ENCODE data around the gene MGLL. TPM values are rescaled to one million over a fixed set of nuclear protein-coding genes. Genes with fewer than 3 reads are reported as not detected.

The MGLL gene
- total RNA-seq, 2 experiments from 2014 or later = 3.4 to 5.0 TPM

DNA sequence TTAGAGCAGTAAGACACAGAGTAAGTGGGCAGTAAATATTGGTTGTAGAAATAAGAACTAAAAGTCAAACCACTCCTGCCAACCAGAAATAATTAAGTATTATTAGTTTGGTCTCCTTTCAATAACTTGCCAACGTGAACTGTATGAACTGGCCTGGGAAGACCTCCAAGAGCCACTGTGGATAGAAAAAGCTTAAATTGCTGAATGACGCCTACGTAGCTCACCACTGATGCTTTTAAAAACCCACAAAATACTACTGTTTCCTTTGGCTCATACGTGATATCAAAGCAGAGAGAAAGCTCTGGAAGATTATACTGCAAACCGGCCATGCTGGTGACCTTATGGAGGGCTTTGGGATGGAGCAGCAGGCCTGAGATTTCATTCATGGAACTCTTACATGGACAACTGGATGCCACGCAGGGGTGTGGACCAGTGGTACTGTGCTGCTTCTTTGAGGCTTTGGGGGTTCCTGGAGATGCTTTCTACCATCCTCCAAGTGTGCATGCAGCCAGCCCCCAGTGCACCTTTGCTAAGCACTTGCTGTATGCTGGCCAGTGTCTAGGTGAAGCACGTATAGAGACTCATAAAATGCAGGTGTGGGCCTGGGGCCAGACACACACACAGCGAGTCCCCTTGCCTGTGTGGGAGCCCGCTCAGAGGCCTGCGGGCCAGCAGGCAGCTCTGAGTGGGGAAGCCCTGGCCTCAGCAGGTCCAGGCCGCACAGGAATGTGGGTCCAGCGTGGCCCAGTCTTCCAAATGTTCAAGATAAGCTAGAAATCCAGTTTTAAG, 82.8 kb downstream of the MGLL start:
- H3K27ac Mint-ChIP-seq = no peak overlapping the region
- no peak for DNase-seq
- H3K36me3 Mint-ChIP-seq = no peaks in the 10 kb centered on the region
- peaks cover 12% of the 10 kb centered on the region for H3K4me1 Mint-ChIP-seq
- H3K9me3 Mint-ChIP-seq (ENCODE audit: low read depth) = no peaks in the 10 kb centered on the region
- no peak overlapping the region for H3K4me3 Mint-ChIP-seq
- ATAC-seq = no peak
- CTCF ChIA-PET = interaction anchor here (1.8 to 1.9 kb wide), 2 partner anchors 21 to 52 kb away, joined by 4 to 5 read pairs; no protein-coding TSS in a partner anchor
- H3K27me3 Mint-ChIP-seq = peaks cover 16% of the 10 kb centered on the region

DNA sequence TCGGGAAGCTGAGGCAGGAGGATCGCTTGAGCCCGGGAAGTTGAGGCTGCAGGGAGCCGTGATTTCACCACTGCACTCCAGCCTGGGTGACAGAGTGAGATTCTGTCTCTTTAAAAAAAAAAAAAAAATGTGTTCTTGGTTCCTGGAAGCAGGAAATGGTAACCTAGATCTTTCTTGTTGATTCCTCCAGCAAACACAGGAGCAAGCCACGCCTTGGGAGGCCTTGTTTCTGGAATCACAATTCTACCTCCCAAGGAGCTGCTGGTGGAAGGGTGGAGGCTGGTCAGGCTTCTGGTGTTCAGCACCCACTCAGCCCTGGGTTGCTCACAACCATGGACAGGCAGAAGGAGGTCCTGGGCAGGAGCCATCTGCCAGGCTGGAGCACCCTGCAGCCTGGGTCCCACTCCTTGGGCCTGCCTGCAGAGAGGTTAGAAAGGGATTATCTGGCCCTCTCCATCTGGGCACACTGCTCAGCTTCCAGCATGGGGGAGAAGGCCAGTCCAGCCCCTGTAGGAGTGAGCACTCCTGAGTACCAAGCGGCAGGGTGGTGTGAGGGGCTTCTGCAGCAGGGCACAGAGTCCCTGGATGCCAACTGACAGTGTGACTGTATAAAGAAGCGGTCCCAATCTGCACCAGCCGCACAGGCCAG, 84.0 kb downstream of the MGLL start:
- Mint-ChIP-seq H3K4me1 (peaks cover 12% of the 10 kb centered on the region), H3K36me3 (no peaks in the 10 kb centered on the region), H3K27me3 (peaks cover 18% of the 10 kb centered on the region), H3K9me3 (ENCODE audit: low read depth) (no peaks in the 10 kb centered on the region), H3K27ac (no peak overlapping the region), H3K4me3 (no peak overlapping the region)
- DNase-seq (no peak), ATAC-seq (no peak)
- CTCF ChIA-PET = interaction anchor here (1.8 kb wide), 1 partner anchor 20 kb away, joined by 4 read pairs; no protein-coding TSS in a partner anchor

DNA sequence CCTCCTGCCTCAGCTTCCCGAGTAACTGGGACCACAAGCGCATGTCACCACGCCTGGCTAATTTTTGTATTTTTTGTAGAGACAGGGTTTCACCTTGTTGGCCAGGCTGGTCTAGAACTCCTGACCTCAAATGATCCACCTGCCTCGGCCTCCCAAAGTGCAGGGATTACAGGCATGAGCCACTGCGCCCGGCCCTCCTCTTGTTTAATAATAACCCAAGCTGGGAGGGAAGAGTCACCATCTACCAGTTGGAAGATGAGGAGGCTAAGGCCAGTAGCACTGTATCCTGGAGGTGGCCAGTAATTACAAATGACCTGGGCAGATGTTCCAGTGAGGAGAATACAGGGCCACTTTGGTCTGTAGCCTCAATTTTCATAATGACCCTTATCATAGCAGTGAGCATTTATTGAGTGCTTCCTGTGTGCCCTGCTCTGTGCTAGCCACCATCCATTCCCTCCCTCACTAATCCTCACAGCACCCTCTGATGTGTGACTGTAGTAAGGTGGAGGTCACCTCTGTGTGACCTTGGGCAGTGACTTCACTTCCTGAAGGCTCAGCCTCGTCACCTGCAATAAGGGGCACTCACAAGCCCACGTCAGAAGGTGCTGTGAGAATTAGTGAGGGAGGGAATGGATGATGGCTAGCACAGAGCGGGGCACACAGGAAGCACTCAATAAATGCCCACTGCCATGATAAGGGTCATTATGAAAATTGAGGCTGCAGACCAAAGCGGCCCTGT, 85.3 kb downstream of the MGLL start:
- Mint-ChIP-seq H3K9me3 (ENCODE audit: low read depth) (no peaks in the 10 kb centered on the region), H3K36me3 (no peaks in the 10 kb centered on the region), H3K27ac (no peak overlapping the region), H3K4me1 (peaks cover 12% of the 10 kb centered on the region), H3K4me3 (no peak overlapping the region), H3K27me3 (peaks cover 18% of the 10 kb centered on the region)
- ATAC-seq (no peak), DNase-seq (no peak)
- CTCF ChIA-PET = no interaction called here

DNA sequence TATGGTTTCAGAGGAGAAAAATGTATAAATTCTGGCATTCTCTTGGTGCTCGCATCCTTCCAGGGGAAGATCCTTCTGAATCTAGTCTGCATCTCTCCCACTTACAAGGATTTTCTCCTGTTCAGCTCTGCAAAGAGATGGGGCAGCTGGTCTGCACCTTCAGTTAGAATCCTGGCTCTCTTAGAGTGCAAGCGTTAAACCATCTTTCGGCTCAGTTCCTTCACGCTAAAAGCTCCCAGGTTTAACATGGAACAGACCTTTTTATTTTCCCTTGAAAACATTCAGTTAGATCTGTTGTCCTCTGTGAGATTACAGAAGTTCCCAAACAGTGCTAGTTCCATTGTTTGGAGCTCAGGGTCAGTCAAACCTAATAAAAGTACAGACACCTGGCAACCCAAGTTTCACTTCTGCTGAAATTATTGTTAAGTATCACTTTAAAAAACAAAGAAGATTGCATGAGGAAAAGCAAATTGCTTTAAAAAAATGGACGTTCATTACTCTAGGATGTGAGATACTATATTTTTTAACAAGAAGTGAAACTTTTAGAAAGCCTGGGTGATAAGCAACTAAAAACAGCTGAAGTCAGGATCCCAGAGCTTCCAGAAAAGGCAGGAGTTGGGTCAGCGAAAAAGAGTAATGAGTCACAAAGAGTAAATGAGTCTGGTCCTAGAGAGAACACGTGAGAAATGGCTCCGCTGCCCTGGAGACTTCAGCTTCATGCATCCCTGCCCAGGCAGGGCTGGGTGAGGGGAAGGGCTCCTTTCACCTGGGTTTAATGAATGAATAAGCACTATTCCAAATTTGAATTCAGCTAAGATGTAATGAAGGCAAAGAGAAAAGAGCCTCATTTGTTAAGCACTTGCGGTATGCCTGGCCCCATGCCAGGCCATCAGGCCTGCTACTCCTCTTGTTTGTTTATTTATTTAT, 86.3 kb downstream of the MGLL start:
- Mint-ChIP-seq H3K9me3 (ENCODE audit: low read depth) (no peaks in the 10 kb centered on the region), H3K4me3 (no peak overlapping the region), H3K27ac (no peak overlapping the region), H3K36me3 (no peaks in the 10 kb centered on the region), H3K4me1 (peaks cover 12% of the 10 kb centered on the region), H3K27me3 (peaks cover 18% of the 10 kb centered on the region)
- CTCF ChIA-PET = no interaction called here
- no peak for DNase-seq
- ATAC-seq = no peak

DNA sequence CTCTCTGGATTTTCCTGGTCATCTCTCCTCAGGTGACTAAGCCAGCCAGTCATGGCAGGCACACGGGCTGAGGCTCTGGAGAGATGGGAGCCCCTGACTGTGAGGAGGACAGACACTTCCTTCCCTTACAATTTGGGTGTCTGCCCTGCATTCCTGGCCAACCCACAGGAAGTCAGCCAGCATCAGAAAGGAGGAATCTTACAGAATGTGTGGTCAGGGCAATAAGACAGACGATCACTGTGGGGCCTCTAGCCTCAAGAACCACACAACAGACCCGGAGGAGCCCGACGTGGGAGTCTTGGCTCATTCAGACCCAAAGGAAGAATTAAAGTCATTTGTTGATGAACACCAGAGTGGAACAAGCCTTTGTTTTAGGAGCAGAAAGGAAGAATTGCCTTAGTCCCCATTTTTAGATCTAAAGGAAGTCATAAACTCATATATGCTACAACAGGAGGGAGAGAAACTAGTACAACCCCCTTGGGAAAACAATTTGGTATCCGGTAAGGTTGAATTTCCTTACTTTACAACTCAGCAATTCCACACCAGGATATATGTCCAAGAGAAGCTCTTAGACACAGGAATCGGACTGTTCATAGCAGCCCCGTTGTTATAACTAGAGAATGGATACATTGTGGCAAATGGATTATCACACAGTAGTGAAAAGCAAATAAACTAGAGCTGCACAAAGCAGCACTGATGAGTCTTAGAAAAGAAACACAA, 87.4 kb downstream of the MGLL start:
- H3K4me3 Mint-ChIP-seq = no peak overlapping the region
- H3K36me3 Mint-ChIP-seq = no peaks in the 10 kb centered on the region
- peaks cover 15% of the 10 kb centered on the region for H3K27me3 Mint-ChIP-seq
- CTCF ChIA-PET = no interaction called here
- H3K27ac Mint-ChIP-seq = no peak overlapping the region
- H3K9me3 Mint-ChIP-seq (ENCODE audit: low read depth) = no peaks in the 10 kb centered on the region
- H3K4me1 Mint-ChIP-seq = peaks cover 12% of the 10 kb centered on the region
- ATAC-seq = no peak
- DNase-seq = no peak

DNA sequence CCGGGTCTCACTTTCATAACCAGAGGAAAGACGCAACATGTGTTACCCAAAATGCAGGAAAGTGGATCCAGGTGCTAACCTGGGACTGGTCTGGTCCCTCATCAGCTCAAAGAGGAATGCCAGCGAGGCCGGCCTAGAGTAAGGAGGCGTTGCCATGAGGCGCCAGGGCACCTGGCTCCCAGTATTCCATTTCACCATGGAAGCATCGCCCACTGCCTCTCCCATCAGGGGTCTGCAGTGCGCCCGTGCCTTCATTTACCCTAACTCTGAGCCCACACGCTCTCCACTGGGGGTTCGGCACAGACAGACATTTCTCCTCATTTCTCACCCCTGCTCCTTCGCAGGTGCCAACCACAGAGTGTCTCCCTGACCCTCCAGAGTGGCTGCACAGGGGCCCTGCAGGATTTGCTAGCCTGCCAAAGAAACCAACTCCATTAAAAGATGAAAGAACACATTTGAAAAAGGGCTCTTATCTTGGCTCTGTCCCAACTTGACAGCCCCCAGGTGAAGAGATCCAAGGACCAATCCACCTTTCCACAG, 88.1 kb downstream of the MGLL start:
- ATAC-seq (no peak), DNase-seq (no peak)
- Mint-ChIP-seq H3K27me3 (peaks cover 15% of the 10 kb centered on the region), H3K4me3 (no peak overlapping the region), H3K9me3 (ENCODE audit: low read depth) (no peaks in the 10 kb centered on the region), H3K27ac (no peak overlapping the region), H3K4me1 (peaks cover 12% of the 10 kb centered on the region), H3K36me3 (no peaks in the 10 kb centered on the region)
- CTCF ChIA-PET = no interaction called here

DNA sequence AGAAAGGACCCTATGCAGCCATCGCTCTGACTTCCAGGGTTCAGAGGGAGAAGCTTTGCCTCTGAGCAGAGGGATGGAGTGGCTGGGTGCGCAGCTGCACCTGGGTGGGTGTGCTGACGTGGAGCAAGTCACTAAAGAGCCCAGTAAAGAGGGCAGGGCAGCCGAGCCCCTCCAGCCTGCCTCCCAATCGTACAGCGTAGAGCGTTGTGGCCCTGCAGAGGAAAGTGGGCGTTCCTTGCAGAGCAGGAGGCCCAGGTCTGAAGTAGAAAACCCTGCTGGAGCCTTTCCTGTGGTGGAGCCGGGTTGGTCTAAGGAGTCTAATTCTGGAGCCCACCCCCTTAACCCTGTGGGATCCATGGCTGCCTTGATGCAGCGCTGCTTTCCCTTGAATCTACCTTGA, 88.5 kb downstream of the MGLL start:
- Mint-ChIP-seq H3K4me1 (peaks cover 12% of the 10 kb centered on the region), H3K4me3 (no peak overlapping the region), H3K9me3 (ENCODE audit: low read depth) (no peaks in the 10 kb centered on the region), H3K27ac (no peak overlapping the region), H3K36me3 (no peaks in the 10 kb centered on the region), H3K27me3 (peaks cover 15% of the 10 kb centered on the region)
- DNase-seq (no peak), ATAC-seq (no peak)
- CTCF ChIA-PET = no interaction called here

DNA sequence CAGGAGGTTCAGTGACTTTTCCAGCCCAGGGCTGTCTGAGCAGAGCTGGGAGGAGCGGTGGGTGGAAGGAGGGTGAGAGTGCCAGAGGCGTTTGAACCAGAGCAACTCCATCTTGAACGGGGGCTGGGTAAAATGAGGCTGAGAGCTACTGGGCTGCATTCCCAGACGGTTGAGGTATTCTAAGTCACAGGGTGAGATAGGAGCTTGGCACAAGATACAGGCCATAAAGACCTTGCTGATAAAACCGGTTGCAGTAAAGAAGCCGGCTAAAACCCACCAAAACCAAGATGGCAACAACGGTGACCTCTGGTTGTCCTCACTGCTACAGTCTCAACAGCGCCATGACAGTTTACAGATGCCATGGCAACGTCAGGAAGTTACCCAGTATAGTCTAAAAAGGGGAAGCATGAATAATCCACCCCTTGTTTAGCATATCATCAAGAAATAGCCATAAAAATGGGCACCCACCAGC, 89.4 kb downstream of the MGLL start:
- H3K4me3 Mint-ChIP-seq = no peak overlapping the region

DNA sequence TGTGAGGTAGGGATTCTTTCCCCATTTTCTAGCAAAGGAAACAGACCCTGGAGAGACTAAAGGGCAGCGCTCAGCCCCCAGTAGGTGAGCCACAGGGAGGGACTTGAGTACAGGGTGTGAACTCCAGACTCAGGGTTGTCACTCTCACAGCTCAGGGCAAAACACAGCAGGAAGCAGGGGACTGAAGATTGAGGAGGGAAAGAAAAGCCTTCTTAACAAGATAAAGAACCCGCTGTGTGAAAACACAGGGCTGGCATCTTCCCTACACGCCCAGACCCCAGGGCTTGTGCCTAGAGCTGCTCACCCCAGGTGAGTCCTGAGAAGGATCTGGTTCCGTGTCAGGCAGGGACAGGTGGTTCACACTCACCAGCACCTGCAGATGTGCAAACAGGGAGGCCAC, 90.0 kb downstream of the MGLL start:
- H3K4me3 Mint-ChIP-seq = no peak overlapping the region
- H3K4me1 Mint-ChIP-seq = peaks cover 6% of the 10 kb centered on the region
- H3K27ac Mint-ChIP-seq = no peak overlapping the region
- peaks cover 15% of the 10 kb centered on the region for H3K27me3 Mint-ChIP-seq
- H3K36me3 Mint-ChIP-seq = no peaks in the 10 kb centered on the region
- DNase-seq (no peak), ATAC-seq (no peak)
- CTCF ChIA-PET = no interaction called here
- H3K9me3 Mint-ChIP-seq (ENCODE audit: low read depth) = no peaks in the 10 kb centered on the region

More for the DNA sequence above, 89.4 kb downstream of the MGLL start:
- ATAC-seq (no peak), DNase-seq (no peak)
- CTCF ChIA-PET = no interaction called here
- Mint-ChIP-seq H3K36me3 (no peaks in the 10 kb centered on the region), H3K9me3 (ENCODE audit: low read depth) (no peaks in the 10 kb centered on the region), H3K27me3 (peaks cover 15% of the 10 kb centered on the region), H3K27ac (no peak overlapping the region), H3K4me1 (peaks cover 6% of the 10 kb centered on the region)

DNA sequence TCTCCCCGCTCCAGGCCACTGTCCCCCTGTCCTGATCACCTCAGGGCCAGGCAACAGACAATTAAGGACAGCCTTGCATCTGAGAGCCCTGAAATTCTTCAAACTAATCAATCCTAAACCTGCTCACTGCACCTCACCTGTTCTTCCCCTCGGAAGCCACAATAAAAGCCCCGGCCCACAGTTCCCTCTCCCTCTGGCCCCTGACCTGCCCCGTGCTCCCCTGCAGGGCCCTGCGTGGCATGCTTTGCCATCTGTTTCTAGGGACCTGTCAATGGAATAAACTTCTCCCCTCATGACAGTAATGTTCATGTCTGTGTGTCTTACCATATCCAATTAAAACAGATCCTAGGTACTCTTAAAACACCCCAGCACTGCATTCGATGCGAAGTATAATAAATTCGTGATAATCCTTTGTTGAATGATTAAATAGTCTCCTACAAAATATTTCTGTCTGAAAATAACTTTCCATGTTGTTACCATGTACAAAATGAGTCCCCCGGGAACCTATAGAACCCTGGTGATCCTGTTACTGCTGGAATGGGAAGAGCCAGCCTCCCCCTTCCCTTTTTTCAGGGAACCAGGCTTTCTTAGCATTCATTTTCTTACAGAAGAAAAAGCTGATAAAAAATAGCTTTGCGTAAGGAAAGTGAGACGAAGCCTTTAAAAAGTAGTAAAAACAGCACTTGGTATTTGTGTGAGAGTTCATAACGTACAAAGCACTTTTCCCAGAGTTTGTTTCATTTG, 90.6 kb downstream of the MGLL start:
- Mint-ChIP-seq H3K9me3 (ENCODE audit: low read depth) (no peaks in the 10 kb centered on the region), H3K4me3 (no peak overlapping the region), H3K36me3 (no peaks in the 10 kb centered on the region), H3K4me1 (peaks cover 4% of the 10 kb centered on the region), H3K27me3 (peaks cover 15% of the 10 kb centered on the region), H3K27ac (no peak overlapping the region)
- ATAC-seq (no peak), DNase-seq (no peak)
- CTCF ChIA-PET = no interaction called here

DNA sequence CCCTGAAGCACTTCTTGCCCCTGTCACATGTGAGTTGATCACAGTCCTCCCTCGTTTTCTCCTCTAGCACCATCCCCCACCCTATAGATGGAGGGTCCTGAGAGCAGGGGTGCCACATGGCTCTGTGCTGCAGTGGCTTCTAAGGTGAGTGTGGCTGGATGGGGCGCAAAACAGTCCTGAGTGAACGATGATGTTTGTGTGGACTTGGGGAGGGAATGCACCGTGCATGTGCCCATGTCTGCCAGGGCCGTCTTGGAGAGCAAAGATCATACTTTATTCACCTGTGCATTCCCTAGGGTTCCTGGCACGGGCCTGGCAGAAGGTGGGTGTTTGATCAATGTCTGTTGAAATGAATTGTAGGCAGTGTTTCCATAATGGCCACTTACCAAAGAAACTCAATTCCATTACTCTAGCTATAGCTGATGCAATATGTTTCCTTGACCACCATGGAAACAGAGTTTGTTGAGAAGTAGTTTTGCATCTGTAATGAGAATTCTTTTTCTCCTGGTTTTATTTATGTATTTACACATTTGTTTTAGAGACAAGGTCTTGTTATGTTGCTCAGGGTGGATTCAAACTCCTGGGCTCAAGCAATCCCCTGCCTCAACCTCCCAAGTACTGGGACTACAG, 91.5 kb downstream of the MGLL start:
- Mint-ChIP-seq H3K27ac (no peak overlapping the region), H3K4me3 (no peak overlapping the region), H3K36me3 (no peaks in the 10 kb centered on the region), H3K9me3 (ENCODE audit: low read depth) (no peaks in the 10 kb centered on the region), H3K27me3 (peaks cover 12% of the 10 kb centered on the region), H3K4me1 (peaks cover 4% of the 10 kb centered on the region)
- DNase-seq = no peak
- no peak for ATAC-seq
- CTCF ChIA-PET = no interaction called here
